H1 (cell line): Measurements from ENCODE around the gene SPPL3. TPM values are rescaled to one million over a fixed set of nuclear protein-coding genes. Genes with fewer than 3 reads are reported as not detected.

ENCODE experiments used
- CTCF ChIA-PET: fragments of 300-600 bp; sonication (Branson Sonifier 250); formaldehyde crosslinking; loops from one replicate; lab custom pipeline; 2021; ENCODE audit not compliant: partially characterized antibody; lab: Charles Lee
- POLR2A ChIA-PET: fragments of 300-600 bp; sonication (Branson Sonifier 250); formaldehyde crosslinking; loops from one replicate; lab custom pipeline; 2021; ENCODE audit warnings: inconsistent platforms; ENCODE audit not compliant: partially characterized antibody; lab: Charles Lee
- DNase-seq, 2 experiments: peaks; one replicate each; pipeline versions ENCODE4 v3.0.0 to v3.0.0-alpha.2; 2010 to 2022; ENCODE audit warnings: low spot score in 2 of 2, low read depth in 1 of 2, mixed read lengths in 1 of 2
- FAIRE-seq: peaks from 2 replicates; lab custom pipeline; 2011; peaks lifted over from hg19 to GRCh38; lab: Jason Lieb, UNC
- H2AFZ ChIP-seq: 2 replicates; pipeline ENCODE4 v1.8.1; 2012; ENCODE audit warnings: low read length, inconsistent platforms
- H2AK5ac ChIP-seq: 2 replicates; pipeline ENCODE4 v1.6.1; 2013; ENCODE audit warnings: low read depth, low read length
- H2BK120ac ChIP-seq: replicated peaks from 2 replicates; pipeline ENCODE3; 2013; ENCODE audit warnings: low read depth, low read length, inconsistent platforms
- H2BK12ac ChIP-seq: 2 replicates; pipeline ENCODE4 v1.6.1; 2013; ENCODE audit warnings: low read depth, low read length
- H2BK15ac ChIP-seq: 2 replicates; pipeline ENCODE4 v1.6.1; 2013; ENCODE audit warnings: low read length
- H2BK20ac ChIP-seq: 2 replicates; pipeline ENCODE4 v1.6.1; 2013; ENCODE audit warnings: low read length
- H2BK5ac ChIP-seq: 2 replicates; pipeline ENCODE4 v1.6.1; 2013; ENCODE audit warnings: low read depth, low read length
- H3K14ac ChIP-seq: 2 replicates; pipeline ENCODE4 v1.6.1; 2013; ENCODE audit warnings: inconsistent platforms; ENCODE audit not compliant: insufficient read length
- H3K18ac ChIP-seq: 2 replicates; pipeline ENCODE4 v1.6.1; 2013; ENCODE audit warnings: low read length; ENCODE audit errors: extremely low read depth
- H3K23ac ChIP-seq: 2 replicates; pipeline ENCODE4 v1.6.1; 2013; ENCODE audit warnings: inconsistent platforms; ENCODE audit not compliant: insufficient read length
- H3K23me2 ChIP-seq: 2 replicates; pipeline ENCODE4 v1.6.1; 2013; ENCODE audit warnings: low read depth, low read length
- H3K27ac ChIP-seq: 2 replicates; pipeline ENCODE4 v1.6.1; 2011; ENCODE audit warnings: low read depth, low read length, inconsistent platforms
- H3K27me3 ChIP-seq, 4 experiments: replicated peaks in 1 of 4; 1 replicate in 1 of 4; 2 replicates in 3 of 4; pipeline versions ENCODE4 v1.6.1 to v1.8.1; 2011 to 2013; ENCODE audit warnings: low read length in 3 of 4, mild to moderate bottlenecking in 3 of 4, inconsistent platforms in 2 of 4, mixed read lengths in 2 of 4, moderate library complexity in 1 of 4; ENCODE audit not compliant: control insufficient read depth in 3 of 4, insufficient read depth in 3 of 4; ENCODE audit errors: extremely low read depth in 1 of 4
- H3K36me3 ChIP-seq, 4 experiments: 2 replicates each; pipeline versions ENCODE4 v1.6.1 to v1.8.1; 2011 to 2013; ENCODE audit warnings: mild to moderate bottlenecking in 4 of 4, low read length in 3 of 4, moderate library complexity in 2 of 4, control low read depth in 1 of 4, inconsistent platforms in 1 of 4; ENCODE audit not compliant: insufficient read depth in 4 of 4, control insufficient read depth in 2 of 4
- H3K4ac ChIP-seq: replicated peaks from 2 replicates; pipeline ENCODE3; 2013; ENCODE audit warnings: low read length, low read depth, mixed read lengths, inconsistent platforms; ENCODE audit not compliant: insufficient read length
- H3K4me1 ChIP-seq, 4 experiments: replicated peaks in 1 of 4; 1 replicate in 1 of 4; 2 replicates in 3 of 4; pipeline versions ENCODE4 v1.6.1 to v1.8.1; 2011 to 2013; ENCODE audit warnings: low read length in 3 of 4, inconsistent platforms in 2 of 4, mixed read lengths in 1 of 4; ENCODE audit not compliant: insufficient read depth in 4 of 4, control insufficient read depth in 3 of 4
- H3K4me2 ChIP-seq, 2 experiments: 2 replicates each; pipeline versions ENCODE4 v1.6.1 to v1.8.1; 2011 to 2013; ENCODE audit warnings: low read depth in 2 of 2, low read length in 2 of 2, control low read depth in 1 of 2, inconsistent platforms in 1 of 2, mild to moderate bottlenecking in 1 of 2; ENCODE audit not compliant: insufficient read depth in 1 of 2
- H3K4me3 ChIP-seq, 4 experiments: fragments of 200-600, 300-600 bp in 1 of 4; sonication (generic), shearing (Covaris generic), sonication (Bioruptor Twin) in 1 of 4; 2 replicates each; pipeline versions ENCODE4 v1.5.1 to v1.8.1; 2011 to 2016; ENCODE audit warnings: low read length in 4 of 4, low read depth in 3 of 4, control low read depth in 2 of 4, inconsistent platforms in 2 of 4, mild to moderate bottlenecking in 2 of 4, mixed read lengths in 1 of 4, moderate library complexity in 1 of 4; ENCODE audit not compliant: insufficient read depth in 2 of 4; ENCODE audit errors: extremely low read depth in 1 of 4
- H3K56ac ChIP-seq: replicated peaks from 2 replicates; pipeline ENCODE3; 2013; ENCODE audit warnings: low read depth, mild to moderate bottlenecking, mixed read lengths, low read length, inconsistent platforms; ENCODE audit not compliant: insufficient read length
- H3K79me1 ChIP-seq: 2 replicates; pipeline ENCODE4 v1.6.1; 2013; ENCODE audit warnings: low read depth, low read length, control low read depth
- H3K79me2 ChIP-seq, 2 experiments: 2 replicates each; pipeline versions ENCODE4 v1.6.1 to v1.8.1; 2012 to 2013; ENCODE audit warnings: low read length in 2 of 2, mild to moderate bottlenecking in 2 of 2, inconsistent platforms in 1 of 2; ENCODE audit not compliant: insufficient read depth in 2 of 2, control insufficient read depth in 1 of 2
- H3K9ac ChIP-seq, 4 experiments: replicated peaks in 1 of 4; 1 replicate in 1 of 4; 2 replicates in 3 of 4; pipeline versions ENCODE4 v1.6.1 to v1.8.1; 2011 to 2013; ENCODE audit warnings: low read depth in 3 of 4, low read length in 3 of 4, control low read depth in 2 of 4, mild to moderate bottlenecking in 2 of 4, moderate library complexity in 2 of 4, inconsistent platforms in 1 of 4; ENCODE audit errors: extremely low read depth in 1 of 4
- H3K9me3 ChIP-seq, 2 experiments: 2 replicates each; pipeline versions ENCODE4 v1.6.1 to v1.8.1; 2012 to 2013; ENCODE audit warnings: mild to moderate bottlenecking in 2 of 2, moderate library complexity in 2 of 2, control low read depth in 1 of 2, inconsistent platforms in 1 of 2, low read depth in 1 of 2, low read length in 1 of 2, mixed read lengths in 1 of 2; ENCODE audit not compliant: insufficient read depth in 2 of 2
- H4K20me1 ChIP-seq, 2 experiments: replicated peaks in 1 of 2; 2 replicates each; pipeline versions ENCODE3 to v1.8.1; 2011 to 2013; ENCODE audit warnings: inconsistent platforms in 2 of 2, low read length in 2 of 2, mild to moderate bottlenecking in 1 of 2; ENCODE audit not compliant: insufficient read depth in 2 of 2, control insufficient read depth in 1 of 2
- H4K5ac ChIP-seq: 2 replicates; pipeline ENCODE4 v1.6.1; 2013; ENCODE audit warnings: low read length, low read depth, mixed read lengths, inconsistent platforms; ENCODE audit not compliant: insufficient read length
- H4K8ac ChIP-seq: 2 replicates; pipeline ENCODE4 v1.8.0; 2013; ENCODE audit warnings: mild to moderate bottlenecking, moderate library complexity, low read length, inconsistent platforms; ENCODE audit not compliant: insufficient read depth; ENCODE audit errors: extremely low read depth
- H4K91ac ChIP-seq: replicated peaks from 2 replicates; pipeline ENCODE3; 2013; ENCODE audit warnings: low read length, mixed read lengths, inconsistent platforms; ENCODE audit not compliant: insufficient read length
- BACH1 ChIP-seq: IDR thresholded peaks from 2 replicates; pipeline ENCODE4 v1.6.1; 2012; ENCODE audit warnings: low read length, improper control_type of control experiment
- BRCA1 ChIP-seq: IDR thresholded peaks from 2 replicates; pipeline ENCODE4 v1.6.1; 2012; ENCODE audit warnings: low read depth, low read length, improper control_type of control experiment
- CBX5 ChIP-seq: fragments of 300-800, 300-1000 bp; sonication (generic); IDR thresholded peaks from 2 replicates; pipeline ENCODE4 v1.7.1; 2016; ENCODE audit warnings: antibody characterized with exemption, low read length, low read depth
- CBX8 ChIP-seq: fragments of 300-800, 300-1000 bp; sonication (generic); IDR thresholded peaks from 2 replicates; pipeline ENCODE4 v1.7.1; 2016; ENCODE audit warnings: low read depth, low read length, borderline replicate concordance
- E2F6 ChIP-seq: IDR thresholded peaks from 2 replicates; pipeline ENCODE4 v1.6.1; 2012; ENCODE audit warnings: inconsistent platforms
- FOSL1 ChIP-seq: IDR thresholded peaks from 2 replicates; pipeline ENCODE4 v1.6.1; 2011; ENCODE audit warnings: mild to moderate bottlenecking, low read depth, low read length, moderate library complexity; ENCODE audit not compliant: insufficient read depth
- KDM1A ChIP-seq: fragments of 200-600, 300-600 bp; sonication (generic); IDR thresholded peaks from 2 replicates; pipeline ENCODE4 v1.7.1; 2016; ENCODE audit warnings: mild to moderate bottlenecking, low read length, borderline replicate concordance
- NANOG ChIP-seq: IDR thresholded peaks from 2 replicates; pipeline ENCODE4 v1.6.1; 2011; ENCODE audit warnings: low read length, low read depth, mild to moderate bottlenecking, inconsistent platforms; ENCODE audit not compliant: insufficient read depth, poor library complexity, severe bottlenecking
- NRF1 ChIP-seq: IDR thresholded peaks from 2 replicates; pipeline ENCODE4 v1.6.1; 2011; ENCODE audit warnings: mild to moderate bottlenecking, low read depth, low read length, improper control_type of control experiment
- POLR2A ChIP-seq, 2 experiments: IDR thresholded peaks; 1 replicate in 1 of 2; 2 replicates in 1 of 2; pipeline ENCODE4 v1.6.1; 2011; ENCODE audit warnings: low read depth in 2 of 2, low read length in 2 of 2, mild to moderate bottlenecking in 2 of 2; ENCODE audit errors: control extremely low read depth in 1 of 2
- POU5F1 ChIP-seq: IDR thresholded peaks from 2 replicates; pipeline ENCODE4 v1.6.1; 2011; ENCODE audit warnings: low read depth, mild to moderate bottlenecking, low read length, moderate library complexity
- SIX5 ChIP-seq: IDR thresholded peaks from 2 replicates; pipeline ENCODE4 v1.6.1; 2011; ENCODE audit warnings: mild to moderate bottlenecking, low read depth, low read length
- SP4 ChIP-seq: IDR thresholded peaks from 2 replicates; pipeline ENCODE4 v1.6.1; 2012; ENCODE audit warnings: low read length, inconsistent platforms
- SUZ12 ChIP-seq: fragments of 200-600 bp; sonication (generic); IDR thresholded peaks from 2 replicates; pipeline ENCODE4 v1.6.1; 2012; ENCODE audit warnings: mild to moderate bottlenecking, inconsistent platforms, low read length, moderate library complexity, mixed read lengths
- TEAD4 ChIP-seq: IDR thresholded peaks from 2 replicates; pipeline ENCODE4 v1.6.1; 2012; ENCODE audit warnings: low read depth, low read length, inconsistent platforms, mixed read lengths
- WGBS, 2 experiments: shearing (Covaris generic) in 1 of 2; methylation state at CpG; one replicate each; pipeline versions ENCODE4 v1.1.6 to v1.1.7; 2013 to 2015; ENCODE audit warnings: low lambda C conversion rate in 2 of 2, mixed read lengths in 2 of 2, inconsistent platforms in 1 of 2, low coverage in 1 of 2, missing lambda C conversion rate in 1 of 2; ENCODE audit not compliant: insufficient replicate concordance in 2 of 2, insufficient coverage in 1 of 2, insufficient read length in 1 of 2; ENCODE audit errors: extremely low coverage in 1 of 2, missing lambda C conversion rate in 1 of 2; 5-methylcytosine and 5-hydroxymethylcytosine counted together
- polyA plus RNA-seq, 7 experiments: library from polyadenylated mRNA; depleted of rRNA in 3 of 7; stranded (reverse) in 5 of 7; unstranded in 2 of 7; fragments of >200 nt in 5 of 7; fragments of 200-250 nt in 2 of 7; gene quantifications; 1 replicate in 5 of 7; 2 replicates in 1 of 7; 4 replicates in 1 of 7; pipeline versions ENCODE4 v1.2.1 to v1.2.3, GENCODE V29; 2011 to 2013; ENCODE audit warnings: missing spikeins in 2 of 7, mixed read lengths in 2 of 7
- total RNA-seq: library from RNA; stranded (reverse); fragmentation: NEBNext Ultra II Directional; extraction: Animal tissue kit (Norgen Biotek cat#: 25700); gene quantifications from 2 replicates; pipeline ENCODE4 v1.2.1, GENCODE V29; 2021

The SPPL3 gene
- total and polyA plus RNA-seq, 2 of the 8 experiments (the other 6 are each of a cell fraction or from before 2014, with no cell fraction given) = 27.3 to 48.4 TPM

GRCh38 chr12:120761519-120761934, 142.6 kb downstream of the SPPL3 start:
- H4K91ac ChIP-seq = no peak overlapping the region
- no peak overlapping the region for H4K8ac ChIP-seq
- H3K4me1 ChIP-seq = peaks cover 0 to 10% (median 4%) of the 10 kb centered on the region in 4 experiments; a peak in 4 of 7 replicates
- H3K4me2 ChIP-seq = no peak overlapping the region
- no peaks in the 10 kb centered on the region for H3K79me1 ChIP-seq
- H2BK20ac ChIP-seq = no peak overlapping the region
- H3K14ac ChIP-seq = no peak overlapping the region
- 89% methylated on average over 9 of the region's 9 CpGs; no CpG with 5 or more reads in 1 of the 2 experiments for WGBS, 2 experiments
- no peaks in the 10 kb centered on the region for H3K9me3 ChIP-seq
- no peak overlapping the region for H2BK15ac ChIP-seq
- H3K9ac ChIP-seq = no peak overlapping the region; a peak in 1 of 7 replicates
- H4K5ac ChIP-seq = no peak overlapping the region
- no peak overlapping the region for H3K27ac ChIP-seq
- no peak overlapping the region for H2BK12ac ChIP-seq
- H3K18ac ChIP-seq = no peak overlapping the region
- no peak overlapping the region for H2BK120ac ChIP-seq
- H3K79me2 ChIP-seq = no peaks in the 10 kb centered on the region
- H2AK5ac ChIP-seq = no peak overlapping the region
- H3K4ac ChIP-seq = no peak overlapping the region
- no peak for FAIRE-seq
- peaks cover 2 to 33% (median 11%) of the 10 kb centered on the region in 4 experiments; a peak in 7 of 8 replicates for H3K36me3 ChIP-seq
- H3K27me3 ChIP-seq = no peaks in the 10 kb centered on the region
- no peak for DNase-seq
- peaks cover 0 to 2% of the 10 kb centered on the region in 2 experiments for H4K20me1 ChIP-seq
- H2BK5ac ChIP-seq = no peak overlapping the region
- H3K23me2 ChIP-seq = no peaks in the 10 kb centered on the region
- ChIA-PET CTCF (interaction anchor here (0.9 to 2.3 kb wide), 9 partner anchors 9 to 210 kb away, joined by 3 to 5 read pairs (median 3); no protein-coding TSS in a partner anchor), POLR2A (no interaction called here)
- no peak overlapping the region for H3K23ac ChIP-seq
- H3K4me3 ChIP-seq = no peak overlapping the region
- H2AFZ ChIP-seq = no peak overlapping the region
- H3K56ac ChIP-seq = no peak overlapping the region
- TF ChIP-seq KDM1A (no peak), POLR2A (IDR thresholded peaks at IDR 0.05; ENCODE audit: control extremely low read depth in 1 of 2, low read depth in 2 of 2, low read length in 2 of 2) (no peak), FOSL1 (no peak), SP4 (no peak), SUZ12 (no peak), CBX5 (no peak), CBX8 (no peak), POU5F1 (no peak), SIX5 (no peak), BACH1 (no peak), E2F6 (no peak), NANOG (no peak), TEAD4 (no peak), NRF1 (no peak), BRCA1 (no peak)
